HG03354 (cell line): Measurements from ENCODE around the gene BTN1A1.
"Not testable (repeated sequence)": the region's sequence is repeated elsewhere in the genome, so short reads cannot be mapped to it uniquely, and the experiment has no call there.

Experiments used
- ATAC-seq: cut with Tn5 transposase; IDR thresholded peaks from one replicate; pipeline ENCODE4 v1.9.1; 2021; ENCODE audit warnings: mild to moderate bottlenecking; ENCODE audit not compliant: unreplicated experiment, poor library complexity, severe bottlenecking

BTN1A1 gene

GRCh38 chr6:26500102-26500501 lies at the start of gene BTN1A1:
Gene BTN1A1 (plus strand): TSS chr6:26500303. CDS start chr6:26501287, 984 bp downstream.
- ATAC-seq, result no peak

GRCh38 chr6:26452631-26453235 lies 47.4 kb upstream of the BTN1A1 start:
- no peak for ATAC-seq

- ATAC-seq, result no peak
These were observed 45.5 kb upstream of the BTN1A1 start for GRCh38 chr6:26454631-26455030.

- no peak for ATAC-seq
These were observed 44.6 kb upstream of the BTN1A1 start for GRCh38 chr6:26455357-26455970.

GRCh38 chr6:26457264-26457805 lies 42.8 kb upstream of the BTN1A1 start:
- ATAC-seq, result peak; percentile 24

GRCh38 chr6:26457806-26458688 lies 42.1 kb upstream of the BTN1A1 start, which contains the start of gene BTN2A1:
Gene BTN2A1 (plus strand): TSS chr6:26457955. CDS start chr6:26458637, 682 bp downstream.
- peak; percentile 96 for ATAC-seq

GRCh38 chr6:26459023-26459810 lies 40.9 kb upstream of the BTN1A1 start:
- ATAC-seq, result no peak

- ATAC-seq, result not testable (repeated sequence)
These were observed 38.8 kb upstream of the BTN1A1 start for GRCh38 chr6:26461353-26461752.

GRCh38 chr6:26464014-26464413 lies 36.1 kb upstream of the BTN1A1 start:
- no peak for ATAC-seq

- no peak for ATAC-seq
These were observed 35.5 kb upstream of the BTN1A1 start for GRCh38 chr6:26464416-26465131.

GRCh38 chr6:26465776-26466175 lies 34.3 kb upstream of the BTN1A1 start:
- no peak for ATAC-seq

GRCh38 chr6:26468829-26469228 lies 31.3 kb upstream of the BTN1A1 start:
- no peak for ATAC-seq

- no peak for ATAC-seq
These were observed 29.5 kb upstream of the BTN1A1 start for GRCh38 chr6:26470643-26471042.

GRCh38 chr6:26471970-26472369 lies 28.1 kb upstream of the BTN1A1 start:
- ATAC-seq, result no peak

- ATAC-seq, result no peak
These were observed 27.4 kb upstream of the BTN1A1 start for GRCh38 chr6:26472549-26473290.

GRCh38 chr6:26473429-26473757 lies 26.7 kb upstream of the BTN1A1 start:
- peak; percentile 1 for ATAC-seq

- ATAC-seq, result peak; percentile 93
These were observed 26.2 kb upstream of the BTN1A1 start for GRCh38 chr6:26473758-26474438.

GRCh38 chr6:26474439-26474881 lies 25.6 kb upstream of the BTN1A1 start:
- no peak for ATAC-seq
